HepG2 (cell line): Measurements from ENCODE around the gene KLF13.
"Not testable (repeated sequence)": the region's sequence is repeated elsewhere in the genome, so short reads cannot be mapped to it uniquely, and the experiment has no call there.

ENCODE experiments used
- ARNT2 ChIP-seq: sonication (generic); formaldehyde crosslinking; IDR thresholded peaks from 2 replicates; pipeline ENCODE4 v1.8.0; 2022; ENCODE audit warnings: mild to moderate bottlenecking, low read depth, missing genetic modification reagents, moderate library complexity
- CENPT ChIP-seq: sonication (generic); formaldehyde crosslinking; IDR thresholded peaks from 2 replicates; pipeline ENCODE4 v1.8.0; 2022; ENCODE audit warnings: low read depth, mild to moderate bottlenecking, moderate library complexity, missing genetic modification reagents
- EP300 ChIP-seq, 3 experiments: sonication (generic) in 1 of 3; formaldehyde crosslinking in 1 of 3; IDR thresholded peaks; 2 replicates each; pipeline versions ENCODE4 v1.5.1 to v1.6.1; 2011 to 2020; ENCODE audit warnings: low read depth in 2 of 3, low read length in 2 of 3, borderline replicate concordance in 1 of 3, improper control_type of control experiment in 1 of 3, mild to moderate bottlenecking in 1 of 3, missing genetic modification reagents in 1 of 3, moderate library complexity in 1 of 3
- EZH2 ChIP-seq: conservative IDR thresholded peaks from 2 replicates; pipeline ENCODE4 v1.6.1; 2012; ENCODE audit warnings: mild to moderate bottlenecking, low read depth, low read length, moderate library complexity
- HNRNPL ChIP-seq: fragments of 200-400 bp; formaldehyde crosslinking; IDR thresholded peaks from 2 replicates; pipeline ENCODE4 v1.6.1; 2017; ENCODE audit warnings: mild to moderate bottlenecking, low read depth, low read length
- KAT8 ChIP-seq: IDR thresholded peaks from 2 replicates; pipeline ENCODE4 v1.6.1; 2016; ENCODE audit warnings: missing genetic modification reagents, missing compliant biosample characterization
- YY1 ChIP-seq: IDR thresholded peaks from 2 replicates; pipeline ENCODE4 v1.6.1; 2011; ENCODE audit warnings: low read length, low read depth, moderate library complexity, mild to moderate bottlenecking; ENCODE audit not compliant: insufficient read depth, insufficient replicate concordance
- ZNF362 ChIP-seq: sonication (generic); formaldehyde crosslinking; IDR thresholded peaks from 2 replicates; pipeline ENCODE4 v1.4.0; 2020; ENCODE audit warnings: missing genetic modification reagents, mild to moderate bottlenecking, borderline replicate concordance
- ZSCAN20 ChIP-seq: sonication (generic); formaldehyde crosslinking; IDR thresholded peaks from 2 replicates; pipeline ENCODE4 v1.4.0; 2020; ENCODE audit warnings: missing genetic modification reagents, mild to moderate bottlenecking, borderline replicate concordance
- TF ChIP-seq, protein P1 (sequence below): sonication (generic); formaldehyde crosslinking; conservative IDR thresholded peaks from 2 replicates; pipeline ENCODE4 v1.4.0; 2020; ENCODE audit warnings: missing genetic modification reagents

GRCh38 chr15:31356097-31356496, 29.5 kb downstream of the KLF13 start:
- not testable (repeated sequence) for TF ChIP-seq CENPT (CRISPR knock-in tag); YY1; EP300 (IDR thresholded peaks at IDR 0.05; ENCODE audit: low read depth in 2 of 2, low read length in 2 of 2); EP300 (CRISPR knock-in tag; IDR thresholded peaks at IDR 0.05; ENCODE audit: borderline replicate concordance); ZSCAN20 (CRISPR knock-in tag); KAT8 (CRISPR knock-in tag); EZH2; ZNF362 (CRISPR knock-in tag); ARNT2 (CRISPR knock-in tag); HNRNPL
- TF ChIP-seq, protein P1, sequence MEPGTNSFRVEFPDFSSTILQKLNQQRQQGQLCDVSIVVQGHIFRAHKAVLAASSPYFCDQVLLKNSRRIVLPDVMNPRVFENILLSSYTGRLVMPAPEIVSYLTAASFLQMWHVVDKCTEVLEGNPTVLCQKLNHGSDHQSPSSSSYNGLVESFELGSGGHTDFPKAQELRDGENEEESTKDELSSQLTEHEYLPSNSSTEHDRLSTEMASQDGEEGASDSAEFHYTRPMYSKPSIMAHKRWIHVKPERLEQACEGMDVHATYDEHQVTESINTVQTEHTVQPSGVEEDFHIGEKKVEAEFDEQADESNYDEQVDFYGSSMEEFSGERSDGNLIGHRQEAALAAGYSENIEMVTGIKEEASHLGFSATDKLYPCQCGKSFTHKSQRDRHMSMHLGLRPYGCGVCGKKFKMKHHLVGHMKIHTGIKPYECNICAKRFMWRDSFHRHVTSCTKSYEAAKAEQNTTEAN = not testable (repeated sequence)
